Measurements from ENCODE around the gene KCTD8. TPM values are rescaled to one million over a fixed set of nuclear protein-coding genes. Genes with fewer than 3 reads are reported as not detected.
"Not testable (repeated sequence)": the region's sequence is repeated elsewhere in the genome, so short reads cannot be mapped to it uniquely, and the experiment has no call there.

Gene KCTD8
- total RNA-seq, 6 experiments from 2014 or later: not detected

GRCh38 chr4:44196796-44197195 is 251.8 kb downstream of the KCTD8 start:
- ATAC-seq: no peak
- Histone ChIP-seq H3K4me3 (no peak overlapping the region), H3K9me3 (no peaks in the 10 kb centered on the region), H3K27me3 (no peaks in the 10 kb centered on the region), H3K27ac (no peak overlapping the region), H3K36me3 (no peaks in the 10 kb centered on the region), H3K4me1 (no peaks in the 10 kb centered on the region)
- DNase-seq: no peak
- WGBS (ENCODE audit: insufficient coverage, low coverage, low lambda C conversion rate, missing lambda C conversion rate): no CpG with 5 or more reads among the region's 1 CpG
- intact Hi-C loops (cut with DNase I): no loop called here
- TF ChIP-seq, protein P1, sequence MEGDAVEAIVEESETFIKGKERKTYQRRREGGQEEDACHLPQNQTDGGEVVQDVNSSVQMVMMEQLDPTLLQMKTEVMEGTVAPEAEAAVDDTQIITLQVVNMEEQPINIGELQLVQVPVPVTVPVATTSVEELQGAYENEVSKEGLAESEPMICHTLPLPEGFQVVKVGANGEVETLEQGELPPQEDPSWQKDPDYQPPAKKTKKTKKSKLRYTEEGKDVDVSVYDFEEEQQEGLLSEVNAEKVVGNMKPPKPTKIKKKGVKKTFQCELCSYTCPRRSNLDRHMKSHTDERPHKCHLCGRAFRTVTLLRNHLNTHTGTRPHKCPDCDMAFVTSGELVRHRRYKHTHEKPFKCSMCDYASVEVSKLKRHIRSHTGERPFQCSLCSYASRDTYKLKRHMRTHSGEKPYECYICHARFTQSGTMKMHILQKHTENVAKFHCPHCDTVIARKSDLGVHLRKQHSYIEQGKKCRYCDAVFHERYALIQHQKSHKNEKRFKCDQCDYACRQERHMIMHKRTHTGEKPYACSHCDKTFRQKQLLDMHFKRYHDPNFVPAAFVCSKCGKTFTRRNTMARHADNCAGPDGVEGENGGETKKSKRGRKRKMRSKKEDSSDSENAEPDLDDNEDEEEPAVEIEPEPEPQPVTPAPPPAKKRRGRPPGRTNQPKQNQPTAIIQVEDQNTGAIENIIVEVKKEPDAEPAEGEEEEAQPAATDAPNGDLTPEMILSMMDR (IDR thresholded peaks at IDR 0.05): no peak
- TF ChIP-seq POLR2A (IDR thresholded peaks at IDR 0.05): no peak

GRCh38 chr4:44194365-44194764 is 254.2 kb downstream of the KCTD8 start:
- Histone ChIP-seq H3K4me3 (no peak overlapping the region), H3K27ac (no peak overlapping the region), H3K27me3 (no peaks in the 10 kb centered on the region), H3K36me3 (no peaks in the 10 kb centered on the region), H3K4me1 (no peaks in the 10 kb centered on the region), H3K9me3 (no peaks in the 10 kb centered on the region)
- ATAC-seq: no peak
- DNase-seq: no peak
- TF ChIP-seq POLR2A (IDR thresholded peaks at IDR 0.05): no peak
- TF ChIP-seq, protein P1 (IDR thresholded peaks at IDR 0.05): no peak
- 91% methylated on average over 1 of the region's 1 CpG for WGBS (ENCODE audit: insufficient coverage, low coverage, low lambda C conversion rate, missing lambda C conversion rate)
- intact Hi-C loops (cut with DNase I): no loop called here

DNA sequence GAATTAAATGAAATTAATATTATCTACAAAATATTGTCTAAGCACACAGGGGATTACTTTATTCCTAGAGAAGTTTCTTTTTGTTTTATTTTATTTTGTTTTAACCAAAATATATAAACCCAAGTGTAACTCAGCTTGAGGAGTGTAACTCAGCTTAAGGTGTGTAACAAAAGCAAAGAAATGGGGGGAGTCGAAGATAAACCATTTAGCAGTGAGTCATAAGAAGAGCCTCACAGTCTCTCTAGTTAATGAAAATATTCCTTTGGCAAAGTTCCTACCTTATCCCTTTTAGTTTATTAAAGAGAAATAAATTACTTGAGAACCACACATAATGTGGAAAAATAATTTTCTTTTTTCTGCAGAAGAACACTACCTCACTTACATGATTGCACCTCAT is 261.8 kb downstream of the KCTD8 start:
- no peaks in the 10 kb centered on the region for H3K9me3 ChIP-seq
- H3K27ac ChIP-seq: no peak overlapping the region
- intact Hi-C loops (cut with DNase I): no loop called here
- ATAC-seq (no peak), DNase-seq (no peak)
- H3K4me1 ChIP-seq: no peaks in the 10 kb centered on the region
- H3K4me3 ChIP-seq: no peak overlapping the region
- 43% methylated on average over 1 of the region's 1 CpG for WGBS (ENCODE audit: insufficient coverage, low coverage, low lambda C conversion rate, missing lambda C conversion rate)
- H3K27me3 ChIP-seq: no peaks in the 10 kb centered on the region
- H3K36me3 ChIP-seq: no peaks in the 10 kb centered on the region
- TF ChIP-seq, protein P1 (IDR thresholded peaks at IDR 0.05): no peak
- TF ChIP-seq POLR2A (IDR thresholded peaks at IDR 0.05): no peak

DNA sequence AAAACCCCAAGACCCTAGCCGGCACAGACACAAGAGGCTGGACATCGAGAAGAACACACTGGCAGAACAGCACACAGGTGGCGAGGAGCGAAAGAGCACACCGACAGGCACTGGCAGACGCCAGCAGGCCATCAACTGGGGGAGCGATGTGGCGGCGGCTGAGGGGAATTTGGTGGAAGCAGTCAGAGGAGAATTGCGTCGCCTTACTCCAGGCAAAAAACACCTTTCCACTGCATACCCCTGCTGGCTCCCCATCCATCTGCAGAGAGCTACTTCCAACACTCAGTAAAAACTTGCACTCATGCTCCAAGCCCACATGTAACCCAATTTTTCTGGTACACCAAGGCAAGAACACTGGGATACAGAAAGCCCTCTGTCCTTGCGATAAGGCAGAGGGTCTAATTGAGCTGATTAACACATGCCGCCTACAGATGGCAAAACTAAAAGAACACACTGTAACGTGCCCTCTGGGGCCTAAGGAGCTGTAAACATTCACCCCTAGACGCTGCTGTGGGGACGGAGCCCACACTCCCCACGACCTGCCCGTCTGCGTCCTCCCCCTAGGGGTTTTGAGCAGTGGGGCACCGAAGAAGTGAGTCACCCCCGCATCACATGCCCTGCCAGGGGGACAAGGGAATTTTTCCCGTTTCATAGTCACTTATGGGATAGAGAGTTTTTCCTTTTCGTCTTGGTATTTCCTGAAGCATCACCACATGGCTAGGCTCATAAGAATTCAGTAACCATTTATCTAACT is 262.3 kb downstream of the KCTD8 start:
- DNase-seq: no peak
- TF ChIP-seq, protein P1 (IDR thresholded peaks at IDR 0.05): no peak
- TF ChIP-seq POLR2A (IDR thresholded peaks at IDR 0.05): no peak
- H3K27ac ChIP-seq: no peak overlapping the region
- H3K36me3 ChIP-seq: no peaks in the 10 kb centered on the region
- 47% methylated on average over 9 of the region's 23 CpGs for WGBS (ENCODE audit: insufficient coverage, low coverage, low lambda C conversion rate, missing lambda C conversion rate)
- intact Hi-C loops (cut with DNase I): no loop called here
- H3K4me1 ChIP-seq: no peaks in the 10 kb centered on the region
- no peak overlapping the region for H3K4me3 ChIP-seq
- H3K9me3 ChIP-seq: no peaks in the 10 kb centered on the region
- ATAC-seq: no peak
- H3K27me3 ChIP-seq: no peaks in the 10 kb centered on the region

GRCh38 chr4:44181491-44182349 is 266.9 kb downstream of the KCTD8 start:
- ATAC-seq; H3K27me3 ChIP-seq; intact Hi-C loops (cut with DNase I); H3K4me1 ChIP-seq; H3K27ac ChIP-seq; DNase-seq; H3K4me3 ChIP-seq; H3K9me3 ChIP-seq; H3K36me3 ChIP-seq: not testable (repeated sequence)
- 73% methylated on average over 7 of the region's 54 CpGs for WGBS (ENCODE audit: insufficient coverage, low coverage, low lambda C conversion rate, missing lambda C conversion rate)

GRCh38 chr4:44167766-44168165 is 280.8 kb downstream of the KCTD8 start:
- ATAC-seq; H3K4me3 ChIP-seq; H3K27me3 ChIP-seq; H3K36me3 ChIP-seq; H3K9me3 ChIP-seq; H3K27ac ChIP-seq; H3K4me1 ChIP-seq; intact Hi-C loops (cut with DNase I): not testable (repeated sequence)
- peak in 1 of 3 donors; percentile 45 for DNase-seq
- 86% methylated on average over 6 of the region's 27 CpGs for WGBS (ENCODE audit: insufficient coverage, low coverage, low lambda C conversion rate, missing lambda C conversion rate)

Measured in right lobe of liver (tissue), 6 donors.